HEK293 (cell line): ENCODE data around the gene SAMD3.

Experiments used
- CTCF ChIA-PET: fragments of 350-600 bp; formaldehyde crosslinking; extraction: SDS; loops from one replicate; lab custom pipeline; 2021; ENCODE audit warnings: antibody characterized with exemption; lab: Yijun Ruan, JAX
- POLR2A ChIA-PET: fragments of 300-600 bp; formaldehyde crosslinking; extraction: SDS; loops from one replicate; lab custom pipeline; 2020; ENCODE audit warnings: antibody characterized with exemption, inconsistent platforms; lab: Yijun Ruan, JAX
- H3K27ac ChIP-seq: fragments of 200-500 bp; sonication (Bioruptor generic); 2 replicates; pipeline ENCODE4 v1.5.1; 2014; ENCODE audit warnings: low read depth, low read length, control low read depth, inconsistent platforms; ENCODE audit errors: extremely low read depth
- H3K36me3 ChIP-seq, 2 experiments: fragments of 200-500 bp in 1 of 2; sonication (Bioruptor generic) in 1 of 2; 1 replicate in 1 of 2; 2 replicates in 1 of 2; pipeline ENCODE4 v1.5.1; 2014 to 2017; ENCODE audit warnings: inconsistent platforms in 2 of 2, low read length in 2 of 2; ENCODE audit not compliant: control insufficient read depth in 2 of 2, insufficient read depth in 1 of 2
- H3K4me1 ChIP-seq: fragments of 200-500 bp; sonication (Bioruptor generic); 2 replicates; pipeline ENCODE4 v1.5.1; 2014; ENCODE audit warnings: mild to moderate bottlenecking, low read length, inconsistent platforms; ENCODE audit not compliant: control insufficient read depth, insufficient read depth
- H3K4me3 ChIP-seq: 2 replicates; pipeline ENCODE4 v1.5.1; 2011; ENCODE audit warnings: low read depth, mild to moderate bottlenecking, control low read depth, low read length, moderate library complexity
- H3K9me3 ChIP-seq: fragments of 200-500 bp; sonication (Bioruptor generic); 2 replicates; pipeline ENCODE4 v1.5.1; 2014; ENCODE audit warnings: low read depth, low read length, inconsistent platforms; ENCODE audit not compliant: control insufficient read depth, insufficient read depth
- BCL11B ChIP-seq: fragments of 450-650 bp; formaldehyde crosslinking; IDR thresholded peaks from 2 replicates; pipeline ENCODE4 v1.5.1; 2016; ENCODE audit warnings: low read depth, missing biosample characterization, missing genetic modification characterization
- MZF1 ChIP-seq: fragments of 450-650 bp; formaldehyde crosslinking; IDR thresholded peaks from 2 replicates; pipeline ENCODE4 v1.5.1; 2017; ENCODE audit warnings: missing biosample characterization, missing genetic modification characterization, borderline replicate concordance
- PRDM1 ChIP-seq: fragments of 450-650 bp; formaldehyde crosslinking; IDR thresholded peaks from 2 replicates; pipeline ENCODE4; 2016; ENCODE audit warnings: missing biosample characterization, missing genetic modification characterization
- SCRT1 ChIP-seq: fragments of 450-650 bp; formaldehyde crosslinking; IDR thresholded peaks from 2 replicates; pipeline ENCODE4 v1.5.1; 2016; ENCODE audit warnings: missing biosample characterization, missing genetic modification characterization, borderline replicate concordance
- ZNF169 ChIP-seq: fragments of 450-650 bp; formaldehyde crosslinking; IDR thresholded peaks from 2 replicates; pipeline ENCODE4 v1.5.1; 2016; ENCODE audit warnings: missing biosample characterization, missing genetic modification characterization
- ZNF23 ChIP-seq: fragments of 450-650 bp; formaldehyde crosslinking; IDR thresholded peaks from 2 replicates; pipeline ENCODE4 v1.5.1; 2016; ENCODE audit warnings: missing biosample characterization, missing genetic modification characterization, borderline replicate concordance
- ZNF266 ChIP-seq: fragments of 450-650 bp; formaldehyde crosslinking; IDR thresholded peaks from 2 replicates; pipeline ENCODE4 v1.5.1; 2016; ENCODE audit warnings: missing biosample characterization, missing genetic modification characterization, low read depth
- ZNF549 ChIP-seq: fragments of 450-650 bp; IDR thresholded peaks from 2 replicates; pipeline ENCODE4 v1.5.1; 2018; ENCODE audit warnings: missing biosample characterization, missing genetic modification characterization, mild to moderate bottlenecking, inconsistent platforms, moderate library complexity
- ZNF664 ChIP-seq: fragments of 450-650 bp; formaldehyde crosslinking; IDR thresholded peaks from 2 replicates; pipeline ENCODE4 v1.5.1; 2016; ENCODE audit warnings: missing biosample characterization, missing genetic modification characterization
- ZNF677 ChIP-seq: fragments of 450-650 bp; IDR thresholded peaks from 2 replicates; pipeline ENCODE4 v1.5.0; 2018; ENCODE audit warnings: missing biosample characterization, mild to moderate bottlenecking, missing genetic modification characterization, moderate library complexity
- TF ChIP-seq, protein P1 (sequence below): fragments of 450-650 bp; formaldehyde crosslinking; IDR thresholded peaks from 2 replicates; pipeline ENCODE4 v1.5.1; 2016; ENCODE audit warnings: missing biosample characterization, missing genetic modification characterization, low read depth
- TF ChIP-seq, protein P2 (sequence below): fragments of 450-650 bp; formaldehyde crosslinking; conservative IDR thresholded peaks from 2 replicates; pipeline ENCODE4 v1.5.1; 2016; ENCODE audit warnings: low read depth, missing biosample characterization, missing genetic modification characterization
- TF ChIP-seq, protein P3 (sequence below): fragments of 450-650 bp; formaldehyde crosslinking; IDR thresholded peaks from 2 replicates; pipeline ENCODE4 v1.5.1; 2016; ENCODE audit warnings: missing biosample characterization, missing genetic modification characterization, borderline replicate concordance
- TF ChIP-seq, protein P4 (sequence below): fragments of 450-650 bp; formaldehyde crosslinking; IDR thresholded peaks from 2 replicates; pipeline ENCODE4 v1.5.1; 2016; ENCODE audit warnings: missing biosample characterization, missing genetic modification characterization

SAMD3 gene

DNA sequence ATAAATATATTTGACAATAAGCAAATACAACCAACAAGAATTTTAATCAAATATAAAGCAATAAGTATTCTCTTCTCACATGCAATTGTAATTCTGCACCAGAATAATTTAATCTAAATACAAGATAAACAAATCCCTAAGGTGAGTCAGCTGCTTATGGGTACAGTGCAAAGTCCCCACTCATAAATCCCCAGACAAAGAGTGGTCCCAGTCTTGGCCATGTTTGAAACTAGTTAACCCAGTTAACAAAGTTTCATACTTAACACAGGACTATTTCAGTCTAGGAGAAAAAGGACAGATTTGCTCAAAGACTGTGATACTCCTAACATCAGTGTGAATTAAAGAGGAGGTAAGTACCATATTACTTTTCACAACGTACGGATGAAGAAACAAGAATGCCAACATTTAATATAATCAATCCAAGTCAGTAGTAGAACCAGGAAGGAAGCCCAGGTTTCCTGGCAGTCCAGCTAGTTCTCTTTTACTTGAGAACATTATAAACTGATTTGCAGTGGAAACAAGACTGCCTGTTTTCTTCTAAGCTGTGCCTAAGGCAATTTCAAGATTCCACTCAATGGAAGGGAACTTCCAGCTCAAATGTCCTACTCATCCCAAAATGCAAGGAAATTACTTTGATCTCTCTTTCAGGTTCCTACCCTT lies 10.4 kb downstream of the SAMD3 start:
- Histone ChIP-seq H3K9me3 (no peaks in the 10 kb centered on the region), H3K4me1 (no peaks in the 10 kb centered on the region), H3K36me3 (no peaks in the 10 kb centered on the region), H3K4me3 (no peak overlapping the region), H3K27ac (no peak overlapping the region)
- TF ChIP-seq MZF1 (tag by site-specific recombination) = peak; percentile 46; the same call in 1 of the 2 replicates
- TF ChIP-seq BCL11B (tag by site-specific recombination) = no peak
- ChIA-PET POLR2A (no interaction called here), CTCF (interaction anchor here (0.6 to 1.3 kb wide), 2 partner anchors 14 to 341 kb away, joined by 3 read pairs; no protein-coding TSS in a partner anchor)

DNA sequence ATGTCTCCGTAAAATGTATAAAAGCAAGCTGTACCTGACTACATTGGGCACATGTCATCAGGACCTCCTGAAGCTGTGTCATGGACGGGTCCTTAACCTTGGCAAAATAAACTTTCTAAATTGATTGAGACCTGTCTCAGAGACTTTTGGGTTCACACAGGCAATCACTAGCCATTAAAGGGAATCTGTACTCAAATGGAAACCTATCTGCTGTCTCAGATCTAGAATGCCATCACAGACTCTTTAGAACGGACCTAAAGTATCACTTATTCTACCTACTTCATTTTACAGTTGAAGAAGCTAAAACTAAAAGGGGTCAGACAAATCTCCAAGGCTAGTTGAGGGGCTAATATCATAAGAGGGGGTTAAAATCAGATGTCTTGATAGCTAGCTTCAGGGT lies 11.1 kb downstream of the SAMD3 start:
- CTCF ChIA-PET = interaction anchor here (0.6 kb wide), 2 partner anchors 342 to 1416 kb away, joined by 3 read pairs; partner anchors contain the start of gene MED23

DNA sequence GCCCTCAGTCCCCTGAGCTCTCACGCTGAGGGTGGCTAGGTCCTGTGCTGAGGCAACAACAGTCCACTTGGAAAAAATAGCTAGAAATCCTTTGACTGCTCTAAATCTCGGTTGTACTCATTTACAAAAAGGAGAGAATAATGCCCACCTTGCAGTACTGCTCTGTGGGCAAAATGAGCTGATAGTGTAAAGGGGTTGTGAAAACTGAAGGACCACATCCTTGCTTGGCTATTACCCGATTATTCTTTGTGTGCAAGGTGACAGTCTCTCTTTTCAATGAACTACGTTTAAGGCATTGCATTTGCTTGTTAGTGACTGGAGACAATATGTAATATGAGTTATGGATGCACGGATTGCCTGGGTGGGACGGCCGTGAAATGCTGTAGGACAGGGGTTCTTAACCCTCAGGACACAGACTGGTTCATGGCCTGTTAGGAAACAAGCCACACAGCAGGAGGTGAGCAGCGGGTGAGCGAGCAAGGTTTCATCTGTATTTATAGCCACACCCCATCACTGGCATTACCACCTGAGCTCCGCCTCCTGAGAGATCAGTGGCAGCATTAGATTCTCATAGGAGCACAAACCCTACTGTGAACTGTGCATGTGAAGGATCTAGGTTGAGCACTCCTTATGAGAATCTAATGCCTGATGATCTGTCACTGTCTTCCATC lies 14.6 kb downstream of the SAMD3 start:
- ChIA-PET POLR2A (no interaction called here), CTCF (no interaction called here)
- Histone ChIP-seq H3K4me1 (no peaks in the 10 kb centered on the region), H3K27ac (no peak overlapping the region), H3K36me3 (no peaks in the 10 kb centered on the region)
- no peak for TF ChIP-seq ZNF677 (tag by site-specific recombination)
- TF ChIP-seq, protein P1, sequence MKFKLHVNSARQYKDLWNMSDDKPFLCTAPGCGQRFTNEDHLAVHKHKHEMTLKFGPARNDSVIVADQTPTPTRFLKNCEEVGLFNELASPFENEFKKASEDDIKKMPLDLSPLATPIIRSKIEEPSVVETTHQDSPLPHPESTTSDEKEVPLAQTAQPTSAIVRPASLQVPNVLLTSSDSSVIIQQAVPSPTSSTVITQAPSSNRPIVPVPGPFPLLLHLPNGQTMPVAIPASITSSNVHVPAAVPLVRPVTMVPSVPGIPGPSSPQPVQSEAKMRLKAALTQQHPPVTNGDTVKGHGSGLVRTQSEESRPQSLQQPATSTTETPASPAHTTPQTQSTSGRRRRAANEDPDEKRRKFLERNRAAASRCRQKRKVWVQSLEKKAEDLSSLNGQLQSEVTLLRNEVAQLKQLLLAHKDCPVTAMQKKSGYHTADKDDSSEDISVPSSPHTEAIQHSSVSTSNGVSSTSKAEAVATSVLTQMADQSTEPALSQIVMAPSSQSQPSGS (tag by site-specific recombination) = no peak
- no peak for TF ChIP-seq ZNF549 (tag by site-specific recombination)
- TF ChIP-seq ZNF169 (tag by site-specific recombination) = no peak
- TF ChIP-seq ZNF664 (tag by site-specific recombination) = no peak
- TF ChIP-seq PRDM1 (tag by site-specific recombination) = no peak
- TF ChIP-seq, protein P2, sequence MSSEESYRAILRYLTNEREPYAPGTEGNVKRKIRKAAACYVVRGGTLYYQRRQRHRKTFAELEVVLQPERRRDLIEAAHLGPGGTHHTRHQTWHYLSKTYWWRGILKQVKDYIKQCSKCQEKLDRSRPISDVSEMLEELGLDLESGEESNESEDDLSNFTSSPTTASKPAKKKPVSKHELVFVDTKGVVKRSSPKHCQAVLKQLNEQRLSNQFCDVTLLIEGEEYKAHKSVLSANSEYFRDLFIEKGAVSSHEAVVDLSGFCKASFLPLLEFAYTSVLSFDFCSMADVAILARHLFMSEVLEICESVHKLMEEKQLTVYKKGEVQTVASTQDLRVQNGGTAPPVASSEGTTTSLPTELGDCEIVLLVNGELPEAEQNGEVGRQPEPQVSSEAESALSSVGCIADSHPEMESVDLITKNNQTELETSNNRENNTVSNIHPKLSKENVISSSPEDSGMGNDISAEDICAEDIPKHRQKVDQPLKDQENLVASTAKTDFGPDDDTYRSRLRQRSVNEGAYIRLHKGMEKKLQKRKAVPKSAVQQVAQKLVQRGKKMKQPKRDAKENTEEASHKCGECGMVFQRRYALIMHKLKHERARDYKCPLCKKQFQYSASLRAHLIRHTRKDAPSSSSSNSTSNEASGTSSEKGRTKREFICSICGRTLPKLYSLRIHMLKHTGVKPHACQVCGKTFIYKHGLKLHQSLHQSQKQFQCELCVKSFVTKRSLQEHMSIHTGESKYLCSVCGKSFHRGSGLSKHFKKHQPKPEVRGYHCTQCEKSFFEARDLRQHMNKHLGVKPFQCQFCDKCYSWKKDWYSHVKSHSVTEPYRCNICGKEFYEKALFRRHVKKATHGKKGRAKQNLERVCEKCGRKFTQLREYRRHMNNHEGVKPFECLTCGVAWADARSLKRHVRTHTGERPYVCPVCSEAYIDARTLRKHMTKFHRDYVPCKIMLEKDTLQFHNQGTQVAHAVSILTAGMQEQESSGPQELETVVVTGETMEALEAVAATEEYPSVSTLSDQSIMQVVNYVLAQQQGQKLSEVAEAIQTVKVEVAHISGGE (tag by site-specific recombination) = no peak
- TF ChIP-seq ZNF23 = no peak
- TF ChIP-seq, all 188 proteins: peak for 0
- H3K4me3 ChIP-seq = no peak overlapping the region
- H3K9me3 ChIP-seq = no peaks in the 10 kb centered on the region

More for the DNA sequence above, 11.1 kb downstream of the SAMD3 start:
- Histone ChIP-seq H3K36me3 (no peaks in the 10 kb centered on the region), H3K4me3 (no peak overlapping the region), H3K27ac (no peak overlapping the region), H3K4me1 (no peaks in the 10 kb centered on the region), H3K9me3 (no peaks in the 10 kb centered on the region)
- TF ChIP-seq SCRT1 (no peak), ZNF266 (tag by site-specific recombination) (no peak)
- TF ChIP-seq, protein P3, sequence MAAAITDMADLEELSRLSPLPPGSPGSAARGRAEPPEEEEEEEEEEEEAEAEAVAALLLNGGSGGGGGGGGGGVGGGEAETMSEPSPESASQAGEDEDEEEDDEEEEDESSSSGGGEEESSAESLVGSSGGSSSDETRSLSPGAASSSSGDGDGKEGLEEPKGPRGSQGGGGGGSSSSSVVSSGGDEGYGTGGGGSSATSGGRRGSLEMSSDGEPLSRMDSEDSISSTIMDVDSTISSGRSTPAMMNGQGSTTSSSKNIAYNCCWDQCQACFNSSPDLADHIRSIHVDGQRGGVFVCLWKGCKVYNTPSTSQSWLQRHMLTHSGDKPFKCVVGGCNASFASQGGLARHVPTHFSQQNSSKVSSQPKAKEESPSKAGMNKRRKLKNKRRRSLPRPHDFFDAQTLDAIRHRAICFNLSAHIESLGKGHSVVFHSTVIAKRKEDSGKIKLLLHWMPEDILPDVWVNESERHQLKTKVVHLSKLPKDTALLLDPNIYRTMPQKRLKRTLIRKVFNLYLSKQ (tag by site-specific recombination) = no peak
- TF ChIP-seq, protein P4, sequence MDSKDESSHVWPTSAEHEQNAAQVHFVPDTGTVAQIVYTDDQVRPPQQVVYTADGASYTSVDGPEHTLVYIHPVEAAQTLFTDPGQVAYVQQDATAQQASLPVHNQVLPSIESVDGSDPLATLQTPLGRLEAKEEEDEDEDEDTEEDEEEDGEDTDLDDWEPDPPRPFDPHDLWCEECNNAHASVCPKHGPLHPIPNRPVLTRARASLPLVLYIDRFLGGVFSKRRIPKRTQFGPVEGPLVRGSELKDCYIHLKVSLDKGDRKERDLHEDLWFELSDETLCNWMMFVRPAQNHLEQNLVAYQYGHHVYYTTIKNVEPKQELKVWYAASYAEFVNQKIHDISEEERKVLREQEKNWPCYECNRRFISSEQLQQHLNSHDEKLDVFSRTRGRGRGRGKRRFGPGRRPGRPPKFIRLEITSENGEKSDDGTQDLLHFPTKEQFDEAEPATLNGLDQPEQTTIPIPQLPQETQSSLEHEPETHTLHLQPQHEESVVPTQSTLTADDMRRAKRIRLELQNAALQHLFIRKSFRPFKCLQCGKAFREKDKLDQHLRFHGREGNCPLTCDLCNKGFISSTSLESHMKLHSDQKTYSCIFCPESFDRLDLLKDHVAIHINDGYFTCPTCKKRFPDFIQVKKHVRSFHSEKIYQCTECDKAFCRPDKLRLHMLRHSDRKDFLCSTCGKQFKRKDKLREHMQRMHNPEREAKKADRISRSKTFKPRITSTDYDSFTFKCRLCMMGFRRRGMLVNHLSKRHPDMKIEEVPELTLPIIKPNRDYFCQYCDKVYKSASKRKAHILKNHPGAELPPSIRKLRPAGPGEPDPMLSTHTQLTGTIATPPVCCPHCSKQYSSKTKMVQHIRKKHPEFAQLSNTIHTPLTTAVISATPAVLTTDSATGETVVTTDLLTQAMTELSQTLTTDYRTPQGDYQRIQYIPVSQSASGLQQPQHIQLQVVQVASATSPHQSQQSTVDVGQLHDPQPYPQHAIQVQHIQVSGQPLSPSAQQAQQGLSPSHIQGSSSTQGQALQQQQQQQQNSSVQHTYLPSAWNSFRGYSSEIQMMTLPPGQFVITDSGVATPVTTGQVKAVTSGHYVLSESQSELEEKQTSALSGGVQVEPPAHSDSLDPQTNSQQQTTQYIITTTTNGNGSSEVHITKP (tag by site-specific recombination) = no peak
- POLR2A ChIA-PET = no interaction called here
